Islet of Langerhans (tissue), 1 donor: ENCODE measurements around the gene PRKD1.

ENCODE experiments used
- FAIRE-seq: peaks from one replicate; lab custom pipeline; 2011; peaks lifted over from hg19 to GRCh38; lab: Jason Lieb, UNC

Gene PRKD1

DNA sequence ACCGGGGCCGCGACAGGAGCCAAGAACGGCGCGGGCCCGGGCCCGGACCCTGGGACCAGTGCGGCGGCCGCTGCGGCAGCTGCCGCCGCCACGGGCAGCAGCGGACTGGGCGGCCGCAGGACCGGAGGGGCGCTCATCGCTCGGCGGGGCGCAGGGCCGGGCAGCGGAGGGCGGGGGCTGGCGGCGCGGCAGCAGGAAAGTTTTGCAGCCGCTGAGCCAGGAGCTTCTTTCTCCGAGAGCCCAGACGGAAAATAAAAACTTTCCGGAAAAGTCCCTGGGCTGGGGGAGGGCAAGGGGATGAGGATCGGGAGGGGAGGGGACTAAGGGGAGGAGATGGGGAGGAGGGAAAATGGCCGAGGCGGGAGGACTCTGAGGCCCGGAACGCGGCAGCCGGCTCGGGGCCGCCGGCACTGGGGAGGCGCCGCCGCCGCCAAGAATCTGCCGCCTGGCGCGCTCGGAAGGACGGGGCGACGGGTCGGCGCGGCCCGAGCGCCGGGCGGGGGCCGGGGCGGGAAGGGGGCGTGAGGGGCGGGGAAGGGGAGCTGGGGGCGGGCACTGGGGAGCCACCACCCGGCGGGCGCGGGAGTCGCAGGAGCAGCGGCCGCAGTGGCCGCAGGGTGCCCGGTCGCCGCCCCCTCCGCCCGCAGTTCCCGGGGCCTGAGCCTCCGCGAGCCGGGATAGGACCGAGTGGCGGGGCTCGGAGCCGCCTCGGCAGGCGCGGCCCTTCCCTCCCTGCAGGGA lies at the start of gene PRKD1:
Gene PRKD1 (minus strand): TSS at position 472 of the 741 bp plus-strand sequence.
- FAIRE-seq = no peak

DNA sequence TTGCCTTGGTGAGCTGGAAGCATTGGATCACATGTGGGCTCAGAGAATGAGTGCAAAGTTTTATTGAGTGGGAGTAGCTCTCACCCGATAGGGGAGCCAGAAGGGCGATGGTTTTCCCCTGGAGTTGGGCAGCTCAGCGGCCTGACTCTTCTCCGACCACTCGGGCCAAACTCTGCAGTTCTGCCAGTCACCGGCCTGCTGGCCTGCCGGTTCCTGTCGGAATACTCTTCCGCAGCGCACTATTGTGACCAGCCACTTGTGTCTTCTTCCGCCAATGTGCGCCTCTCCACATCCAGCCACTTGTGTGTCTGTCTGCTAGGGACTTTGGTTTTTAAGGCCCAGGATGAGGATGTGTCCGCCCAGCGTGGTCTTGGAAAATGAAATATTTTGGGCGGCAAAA lies 43.5 kb upstream of the PRKD1 start:
- no peak for FAIRE-seq

DNA sequence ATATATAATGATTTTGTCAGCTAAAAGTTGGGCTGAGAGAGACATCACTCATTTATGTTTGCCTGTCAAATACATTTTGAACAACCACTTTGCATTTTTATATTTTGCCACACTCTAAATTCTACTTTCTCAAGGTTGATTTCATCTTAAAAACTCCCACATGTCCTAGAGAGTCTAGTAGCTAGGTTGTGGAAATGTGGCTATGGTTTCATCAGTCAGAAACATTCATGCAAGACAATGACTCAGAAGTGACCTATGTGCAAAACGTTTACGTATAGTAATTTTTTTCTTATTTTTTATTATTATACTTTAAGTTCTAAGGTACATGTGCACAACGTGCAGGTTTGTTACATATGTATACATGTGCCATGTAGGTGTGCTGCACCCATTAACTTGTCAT lies 27.4 kb upstream of the PRKD1 start:
- FAIRE-seq = no peak

DNA sequence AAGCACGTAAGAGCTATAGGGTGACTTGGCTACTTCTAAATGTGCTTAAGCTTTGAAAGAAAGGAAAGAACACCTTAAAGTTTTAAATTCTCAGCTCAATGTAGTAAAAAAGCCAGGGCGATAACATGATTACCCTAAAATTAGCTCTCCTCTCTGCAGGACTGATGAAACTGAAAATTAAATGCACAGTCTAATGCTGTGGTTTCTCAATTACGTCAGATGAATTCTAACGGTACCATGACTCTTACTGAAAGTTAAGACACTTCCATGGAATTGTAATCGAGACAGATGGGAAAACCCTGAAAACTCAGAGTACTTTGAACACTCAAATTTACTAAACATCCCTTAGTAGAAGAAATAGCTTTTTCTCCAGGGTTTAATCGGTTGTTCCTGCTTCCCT lies 25.9 kb upstream of the PRKD1 start:
- no peak for FAIRE-seq

DNA sequence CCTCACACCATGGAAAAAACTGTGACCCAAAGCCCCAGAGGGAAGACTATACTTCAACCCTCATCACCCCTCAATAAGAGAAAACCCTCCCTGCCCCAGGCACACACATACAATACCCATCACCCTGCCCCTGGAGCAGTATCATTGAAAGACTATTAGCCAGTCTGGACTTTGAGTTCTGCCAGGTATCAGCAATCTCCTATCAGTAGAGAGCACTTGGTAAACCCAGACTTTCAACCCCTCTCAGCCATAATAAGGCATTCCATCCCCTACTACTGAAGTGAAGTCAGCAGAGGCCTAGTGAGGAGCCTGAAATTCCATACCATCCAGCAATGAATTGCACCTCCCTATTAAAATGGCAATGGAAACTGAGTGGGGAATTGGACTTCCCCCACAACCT lies 16.4 kb upstream of the PRKD1 start:
- no peak for FAIRE-seq

DNA sequence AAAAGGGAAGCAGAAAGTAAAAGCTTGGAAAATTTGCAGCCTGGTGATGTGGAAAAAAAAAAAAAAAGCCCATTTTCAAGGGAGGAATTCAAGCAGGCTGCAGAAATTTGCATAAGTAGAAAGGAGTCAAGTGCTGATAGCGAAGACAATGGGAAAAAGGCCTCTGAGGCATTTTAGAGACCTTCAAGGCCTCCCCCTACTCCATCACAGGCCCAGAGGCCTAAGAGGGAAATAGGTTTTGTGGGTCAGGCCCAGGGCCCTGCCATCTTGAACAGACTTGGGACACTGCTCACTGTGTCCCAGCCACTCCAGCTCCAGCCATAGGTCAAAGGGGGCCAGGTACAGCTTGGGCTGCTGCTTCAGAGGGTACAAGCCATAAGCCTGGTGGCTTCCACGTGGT lies 13.8 kb upstream of the PRKD1 start:
- FAIRE-seq = no peak

DNA sequence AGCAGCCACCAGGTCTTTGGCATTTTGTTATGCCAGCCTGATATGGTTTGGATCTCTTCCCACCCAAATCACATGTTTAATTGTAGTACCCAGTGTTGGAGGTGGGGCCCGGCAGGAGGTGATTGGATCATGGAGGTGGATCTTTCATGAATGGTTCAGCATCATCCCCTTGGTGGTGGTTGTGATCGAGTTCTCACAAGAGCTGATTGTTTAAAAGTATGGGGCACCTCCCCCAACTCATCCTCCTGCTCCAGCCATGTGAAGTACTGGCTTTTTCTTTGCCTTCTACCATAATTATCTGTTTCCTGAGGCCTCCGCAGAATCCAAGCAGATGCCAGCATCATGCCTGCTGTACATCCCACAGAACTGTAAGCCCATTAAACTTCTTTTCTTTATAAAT lies 12.8 kb upstream of the PRKD1 start:
- FAIRE-seq = no peak

DNA sequence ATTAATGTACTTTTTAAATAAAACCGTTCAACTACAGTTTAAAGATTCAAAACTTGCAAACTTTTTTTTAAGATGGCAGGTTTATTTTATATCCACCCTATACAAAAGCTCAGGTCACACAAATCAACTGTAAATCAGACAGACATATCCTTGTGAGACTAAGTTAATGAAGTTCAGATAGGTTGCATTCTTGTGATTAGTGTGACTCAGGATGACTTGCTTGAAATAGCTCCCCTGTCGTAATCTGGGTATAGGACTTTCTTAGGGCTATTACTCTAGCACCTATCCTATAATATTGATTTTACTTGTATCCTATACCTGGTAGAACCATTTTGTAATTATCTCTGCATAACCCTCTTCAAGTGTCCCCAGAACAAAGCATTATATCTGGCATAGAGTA lies 9.5 kb upstream of the PRKD1 start:
- FAIRE-seq = no peak

DNA sequence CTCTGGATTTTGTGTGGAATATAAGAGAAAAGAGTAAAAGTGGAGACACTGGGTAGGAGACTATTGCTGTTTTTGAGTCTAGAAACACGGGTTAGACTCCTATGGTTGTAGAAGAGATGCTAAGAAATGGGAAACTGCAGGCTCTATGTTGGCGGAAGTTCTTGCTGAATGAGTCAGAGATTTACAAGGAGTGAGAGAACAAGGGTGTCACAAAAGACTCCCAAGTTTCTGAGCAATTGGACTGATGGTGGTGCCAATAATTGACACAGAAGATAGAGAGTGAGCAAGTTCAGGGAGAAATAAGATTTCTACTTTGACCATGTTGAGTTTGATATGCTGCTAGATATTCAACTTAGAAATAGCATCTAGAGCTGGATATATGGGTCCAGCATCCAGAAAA lies 2.6 kb upstream of the PRKD1 start:
- no peak for FAIRE-seq

DNA sequence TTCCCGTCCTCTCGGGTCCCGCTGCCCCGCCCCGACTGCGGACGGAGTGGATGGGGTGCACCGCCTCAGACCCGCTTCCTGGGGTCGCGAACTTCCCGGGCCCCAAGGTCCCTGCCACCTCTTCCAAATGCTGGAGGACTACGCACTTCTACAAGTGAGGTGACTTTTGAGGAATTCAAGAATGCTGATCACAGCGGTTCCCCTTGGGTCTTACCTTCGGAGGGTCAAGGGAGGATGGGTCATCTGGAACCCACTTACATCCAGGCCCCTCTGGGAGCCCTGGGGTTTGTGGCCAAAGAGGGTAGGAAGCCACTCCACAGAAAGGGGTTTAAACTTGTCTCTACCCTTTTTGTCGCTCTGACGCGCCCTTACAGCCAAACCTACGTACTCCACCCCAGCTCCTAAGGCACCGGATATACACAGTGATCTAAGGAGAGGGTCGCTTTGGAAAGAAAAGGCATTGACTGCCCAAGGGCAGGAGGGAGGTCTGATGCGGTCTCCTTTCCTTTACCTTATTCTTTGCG lies 532 bp upstream of the PRKD1 start:
- no peak for FAIRE-seq

DNA sequence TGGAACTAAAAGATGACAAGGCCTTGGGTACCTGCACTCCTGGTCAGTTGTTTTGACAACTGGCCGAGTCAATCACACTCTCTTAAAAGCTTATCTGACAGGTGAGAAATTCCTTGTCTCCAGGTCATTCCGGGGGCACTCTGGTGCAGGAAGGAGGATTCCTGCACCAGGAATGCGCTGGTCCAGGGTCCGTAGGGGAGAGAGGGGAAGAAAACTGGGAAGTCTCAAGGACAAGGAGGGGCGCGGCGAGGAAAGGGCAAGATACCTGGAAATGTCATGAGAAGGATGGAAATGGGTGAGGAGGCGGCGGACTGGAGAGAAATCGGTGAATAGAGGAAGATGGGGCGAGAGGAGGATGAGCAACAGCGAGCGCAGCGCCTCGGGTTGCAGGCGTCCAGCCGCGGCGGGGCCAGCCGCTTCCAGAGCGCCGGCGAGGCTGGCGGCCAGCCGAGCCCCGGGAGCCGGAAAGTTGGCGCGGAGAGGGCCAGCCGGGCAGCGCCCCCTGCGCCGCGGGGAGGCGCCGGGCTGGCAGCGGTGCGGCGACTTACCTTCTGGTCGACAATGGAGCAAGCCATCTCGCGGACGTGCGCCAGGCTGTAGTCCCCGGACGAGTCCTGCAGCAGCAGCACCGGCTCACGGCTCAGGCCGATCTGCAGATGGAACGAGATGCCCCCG lies 809 bp downstream of the PRKD1 start:
- FAIRE-seq = no peak

DNA sequence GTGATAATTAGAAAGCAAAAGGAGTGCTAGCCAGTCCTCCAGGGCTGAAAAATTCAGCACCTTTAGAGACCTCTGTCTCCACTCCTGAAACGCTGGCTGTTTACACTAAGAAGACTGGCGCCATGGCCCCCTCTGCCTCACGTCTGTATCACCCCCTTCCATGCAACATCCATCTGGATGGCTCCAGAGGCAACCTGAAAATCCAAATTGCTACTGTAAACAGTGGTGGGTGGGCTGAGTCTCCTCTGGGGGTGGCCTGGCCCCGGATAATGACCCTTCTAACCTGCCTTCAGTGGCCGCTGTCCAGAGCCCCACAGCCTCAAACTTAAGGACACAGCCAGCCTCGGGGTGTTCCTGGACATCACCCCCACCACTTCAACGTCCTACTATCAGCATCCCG lies 1.4 kb downstream of the PRKD1 start:
- no peak for FAIRE-seq

DNA sequence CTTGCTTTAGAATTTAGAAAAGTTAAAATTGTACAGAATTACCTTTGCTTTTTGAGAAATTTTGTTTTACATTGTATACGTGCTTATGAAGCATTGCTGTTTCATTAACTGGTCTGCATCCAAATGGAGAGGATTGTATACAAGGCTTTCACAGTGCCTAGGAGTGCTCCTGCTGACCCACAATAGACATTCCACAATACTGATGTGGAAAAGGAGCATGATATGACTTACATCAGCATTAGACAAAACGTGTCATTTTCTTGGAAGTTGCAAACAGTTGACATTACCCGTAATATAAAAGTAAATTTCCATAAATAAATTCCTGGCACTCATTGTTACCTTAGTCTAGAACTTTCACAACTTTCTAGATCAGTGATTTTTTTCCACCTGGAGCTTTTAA lies 1.9 kb downstream of the PRKD1 start:
- no peak for FAIRE-seq

DNA sequence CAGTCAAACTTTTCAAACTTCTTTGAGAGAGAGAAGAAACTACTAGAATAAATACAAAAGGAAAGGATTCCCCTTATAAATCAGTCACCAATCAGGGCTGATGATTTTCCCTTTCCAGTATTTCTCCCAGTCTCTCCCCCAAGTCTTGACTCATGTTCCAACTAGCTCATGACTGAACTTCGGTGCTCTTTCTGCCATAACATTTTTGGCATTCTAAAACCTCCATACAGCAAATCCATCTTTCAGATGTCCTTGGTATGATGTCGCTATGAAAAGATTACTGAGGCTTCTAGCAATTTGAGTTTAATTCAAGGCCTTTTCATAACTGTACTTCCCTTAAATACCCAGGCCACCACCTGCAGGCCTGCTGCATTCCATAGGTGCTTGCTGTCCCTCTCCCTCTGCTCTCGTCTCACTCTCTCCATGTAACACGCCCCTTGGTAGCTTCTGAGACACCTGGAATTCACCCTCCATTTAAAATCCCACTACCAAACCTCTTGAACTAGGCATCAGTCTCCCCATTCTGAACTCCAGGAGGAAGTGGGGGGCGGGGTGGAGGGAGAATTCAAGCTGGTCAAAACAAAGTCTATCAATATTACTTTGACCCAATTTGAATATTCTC lies 2.4 kb downstream of the PRKD1 start:
- FAIRE-seq = no peak

DNA sequence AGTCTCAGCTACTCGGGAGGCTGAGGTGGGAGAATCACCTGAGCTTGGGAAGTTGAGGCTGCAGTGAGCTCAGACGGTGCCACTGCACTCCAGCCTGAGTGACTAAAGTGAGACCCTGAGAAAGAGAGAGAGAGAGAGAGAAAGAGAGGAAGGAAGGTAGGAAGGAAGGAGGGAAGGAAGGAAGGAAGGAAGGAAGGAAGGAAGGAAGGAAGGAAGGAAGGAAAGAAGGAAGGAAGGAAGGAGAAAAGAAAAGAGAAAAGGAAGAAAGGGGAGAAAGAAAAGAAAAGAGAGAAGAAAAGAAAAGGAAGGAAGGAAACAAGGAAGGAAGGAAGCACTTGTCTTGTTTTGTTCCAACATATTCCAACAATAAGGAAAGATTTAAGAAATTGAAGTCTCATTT lies 7.8 kb downstream of the PRKD1 start:
- no peak for FAIRE-seq

DNA sequence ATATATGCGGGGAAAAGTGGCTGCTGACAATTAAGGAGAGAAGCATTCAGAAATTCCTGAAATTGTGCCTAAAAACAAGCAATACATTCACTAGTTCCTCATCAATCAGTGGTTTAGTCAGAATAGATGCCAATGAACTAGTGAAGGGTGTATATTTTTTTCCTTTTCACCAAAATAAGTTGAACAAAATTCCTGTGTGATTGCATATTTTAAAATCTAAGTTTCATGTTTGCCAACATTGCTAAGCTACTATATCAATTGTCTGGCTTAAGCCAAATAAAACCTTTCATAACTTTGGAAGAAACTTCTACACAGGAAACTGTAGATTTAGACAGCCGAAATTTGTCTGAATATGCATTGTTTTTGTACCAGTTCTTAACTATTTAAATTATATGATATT lies 8.7 kb downstream of the PRKD1 start:
- no peak for FAIRE-seq

DNA sequence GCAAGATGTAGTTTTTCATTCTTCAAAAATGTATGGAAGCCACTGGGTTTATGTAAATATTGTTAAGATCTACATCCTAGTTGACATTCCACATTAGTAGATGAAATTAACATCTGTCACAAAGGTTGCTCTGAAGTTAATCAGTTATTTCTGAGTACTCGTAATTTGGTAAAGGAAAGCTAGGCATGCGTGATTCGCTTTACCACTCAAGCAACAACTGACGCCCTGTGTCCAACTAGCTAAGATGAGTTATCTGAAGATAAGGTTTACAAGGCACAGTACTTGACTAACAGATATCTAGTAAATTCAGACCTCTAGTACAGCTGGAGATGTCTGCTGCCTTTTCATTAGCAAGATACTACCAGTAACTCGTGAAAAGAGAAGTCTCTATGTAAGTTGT lies 14.1 kb downstream of the PRKD1 start:
- FAIRE-seq = no peak

DNA sequence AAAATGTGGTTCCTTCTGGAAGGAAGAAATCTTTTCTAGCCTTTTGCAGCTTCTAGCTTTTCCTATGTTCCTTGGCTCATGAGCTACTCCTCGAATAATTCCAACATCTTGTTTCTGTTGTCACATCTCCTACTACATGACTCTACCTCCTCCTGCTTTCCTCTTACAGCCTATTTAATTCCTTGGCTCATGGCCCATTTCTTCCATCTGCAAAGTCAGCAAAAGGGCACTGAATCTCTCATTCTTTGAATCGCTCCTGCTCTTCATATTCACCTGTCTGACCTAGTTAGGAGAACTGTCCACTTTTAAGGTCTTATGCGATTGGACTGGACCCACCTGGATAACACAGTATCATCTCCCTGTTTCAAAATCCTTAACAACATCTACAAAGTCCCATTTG lies 15.8 kb downstream of the PRKD1 start:
- FAIRE-seq = no peak

DNA sequence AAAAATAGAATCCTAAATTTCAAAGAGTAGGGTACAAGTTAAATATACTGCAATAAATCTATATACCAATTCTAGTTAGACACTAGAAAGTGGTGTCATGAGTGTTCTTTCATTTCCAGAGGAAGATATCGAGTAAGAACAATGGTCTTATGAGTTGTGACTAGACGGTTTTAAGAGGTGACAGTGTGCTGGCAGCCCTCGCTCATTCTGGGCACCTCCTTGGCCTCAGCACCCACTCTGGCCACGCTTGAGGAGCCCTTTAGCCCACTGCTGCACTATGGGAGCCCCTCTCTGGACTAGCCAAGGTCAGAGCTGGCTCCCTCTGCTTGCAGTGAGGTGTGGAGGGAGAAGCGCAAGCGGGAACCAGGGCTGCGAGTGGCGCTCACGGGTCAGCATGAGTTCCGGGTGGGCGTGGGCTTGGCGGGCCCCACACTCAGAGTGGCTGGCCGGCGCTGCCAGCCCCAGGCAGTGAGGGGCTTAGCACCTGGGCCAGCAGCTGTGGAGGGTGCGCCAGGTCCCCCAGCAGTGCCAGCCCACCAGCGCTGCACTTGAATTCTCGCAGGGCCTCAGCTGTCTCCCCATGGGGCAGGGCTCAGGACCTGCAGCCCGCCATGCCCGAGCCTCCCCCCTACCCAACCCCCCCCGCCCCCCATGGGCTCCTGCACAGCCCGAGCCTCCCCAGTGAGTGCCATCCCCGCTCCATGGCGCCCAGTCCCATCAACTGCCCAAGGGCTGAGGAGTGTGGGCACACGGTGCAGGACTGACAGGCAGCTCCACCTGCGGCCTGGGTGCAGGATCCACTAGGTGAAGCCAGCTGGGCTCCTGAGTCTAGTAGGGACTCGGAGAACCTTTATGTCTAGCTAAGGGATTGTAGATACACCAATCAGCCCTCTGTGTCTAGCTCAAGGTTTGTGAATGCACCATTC lies 18.7 kb downstream of the PRKD1 start:
- FAIRE-seq = no peak

DNA sequence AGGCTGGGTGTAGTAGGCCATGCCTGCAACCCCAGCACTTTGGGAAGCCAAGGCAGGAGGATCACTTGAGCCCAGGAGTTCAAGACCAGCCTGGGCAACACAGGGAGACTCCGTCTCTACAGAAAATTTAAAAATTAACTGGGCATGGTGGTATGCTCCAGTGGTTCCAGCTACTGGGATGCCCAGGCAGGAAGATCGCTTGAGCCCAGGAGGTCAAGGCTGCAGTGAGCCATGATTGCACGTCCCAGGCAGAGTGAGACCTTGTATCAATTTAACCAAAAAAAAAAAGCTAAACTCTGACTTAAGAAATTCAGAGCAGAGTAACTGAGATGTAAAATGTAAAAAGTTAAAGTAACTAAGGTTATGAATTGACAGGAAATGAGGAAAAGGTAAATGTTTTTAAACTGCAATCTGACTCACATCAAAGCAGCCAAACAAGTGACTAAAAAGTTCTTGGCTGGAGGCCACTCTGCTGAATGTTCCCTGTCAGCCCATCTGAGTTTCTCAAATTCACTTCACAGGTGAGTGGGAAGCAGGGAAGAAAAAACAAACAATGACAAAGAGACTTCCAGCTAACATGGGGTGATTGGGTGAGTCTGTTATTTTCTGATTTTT lies 21.3 kb downstream of the PRKD1 start:
- peak; percentile 91 for FAIRE-seq

DNA sequence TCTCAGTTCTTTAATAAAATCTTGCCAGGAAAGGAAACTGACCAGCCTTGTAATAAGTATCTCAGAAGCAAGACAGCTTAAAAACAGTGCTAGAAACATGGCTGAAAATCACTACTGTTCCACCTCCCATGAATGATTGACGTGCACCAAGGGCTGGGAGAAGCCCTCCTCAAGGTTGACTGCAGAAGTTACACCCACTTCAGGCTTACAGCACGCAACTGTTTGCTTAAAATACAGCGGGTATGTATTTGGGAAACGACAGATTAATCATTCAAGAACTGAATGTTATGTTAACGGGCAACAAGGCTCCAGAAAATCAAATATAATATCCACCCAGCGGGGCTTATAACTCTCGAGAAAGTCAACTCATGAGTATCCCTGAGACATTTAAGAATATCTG lies 22.1 kb downstream of the PRKD1 start:
- FAIRE-seq = no peak
